ENCODE measurements around the gene LRRC2.
"Not testable (repeated sequence)": the region's sequence is repeated elsewhere in the genome, so short reads cannot be mapped to it uniquely, and the experiment has no call there.

The LRRC2 gene

GRCh38 chr3:46580675-46581074 is 14.6 kb upstream of the LRRC2 start:
- no peak for DNase-seq (ENCODE audit: low read depth)

GRCh38 chr3:46579756-46580286 is 13.7 kb upstream of the LRRC2 start:
- no peak for DNase-seq (ENCODE audit: low read depth)

- DNase-seq (ENCODE audit: low read depth): no peak
These were observed 13.1 kb upstream of the LRRC2 start for GRCh38 chr3:46578973-46579755.

GRCh38 chr3:46577580-46578249 is 11.6 kb upstream of the LRRC2 start:
- not testable (repeated sequence) for DNase-seq (ENCODE audit: low read depth)

GRCh38 chr3:46576879-46577278 is 10.8 kb upstream of the LRRC2 start:
- no peak for DNase-seq (ENCODE audit: low read depth)

- DNase-seq (ENCODE audit: low read depth): no peak
These were observed 10.3 kb upstream of the LRRC2 start for GRCh38 chr3:46576386-46576785.

GRCh38 chr3:46575577-46576222 is 9.6 kb upstream of the LRRC2 start:
- DNase-seq (ENCODE audit: low read depth): no peak

- DNase-seq (ENCODE audit: low read depth): no peak
These were observed 8.9 kb upstream of the LRRC2 start for GRCh38 chr3:46574881-46575576.

GRCh38 chr3:46574243-46574646 is 8.1 kb upstream of the LRRC2 start:
- DNase-seq (ENCODE audit: low read depth): no peak

- no peak for DNase-seq (ENCODE audit: low read depth)
These were observed 7.6 kb upstream of the LRRC2 start for GRCh38 chr3:46573701-46574100.

GRCh38 chr3:46571684-46572083 is 5.6 kb upstream of the LRRC2 start:
- DNase-seq (ENCODE audit: low read depth): no peak

- DNase-seq (ENCODE audit: low read depth): no peak
These were observed 479 bp downstream of the LRRC2 start for GRCh38 chr3:46565607-46566039.

- DNase-seq (ENCODE audit: low read depth): no peak
These were observed 1.0 kb downstream of the LRRC2 start for GRCh38 chr3:46565077-46565476.

GRCh38 chr3:46564190-46565021 is 1.7 kb downstream of the LRRC2 start:
- peak; percentile 47 for DNase-seq (ENCODE audit: low read depth)

- no peak for DNase-seq (ENCODE audit: low read depth)
These were observed 4.2 kb downstream of the LRRC2 start for GRCh38 chr3:46561951-46562350.

- DNase-seq (ENCODE audit: low read depth): no peak
These were observed 4.6 kb downstream of the LRRC2 start for GRCh38 chr3:46561511-46561910.

GRCh38 chr3:46559091-46559704 is 6.9 kb downstream of the LRRC2 start:
- no peak for DNase-seq (ENCODE audit: low read depth)

GRCh38 chr3:46558184-46559043 is 7.7 kb downstream of the LRRC2 start:
- DNase-seq (ENCODE audit: low read depth): peak; percentile 52

GRCh38 chr3:46557814-46558183 is 8.3 kb downstream of the LRRC2 start:
- no peak for DNase-seq (ENCODE audit: low read depth)

GRCh38 chr3:46553154-46553553 is 12.9 kb downstream of the LRRC2 start:
- DNase-seq (ENCODE audit: low read depth): no peak

Measured in GM04503 (cell line).